Esophagus mucosa (tissue), 1 donor: Measurements from ENCODE around the gene PLA2G2C. TPM values are rescaled to one million over a fixed set of nuclear protein-coding genes. Genes with fewer than 3 reads are reported as not detected.

Source experiments
- ATAC-seq: fragments of 200-7000 bp; cut with Tn5 transposase; one replicate; pipeline ENCODE4 v1.9.1; 2020
- total RNA-seq: library from RNA; stranded (reverse); gene quantifications from one replicate; pipeline ENCODE4 v1.2.4, GENCODE V29; 2023
- donor health status: DM: yes; HTN: yes; CAD: no.

Gene PLA2G2C
- total RNA-seq, 1 donor from 2014 or later, result 0.48 TPM

DNA sequence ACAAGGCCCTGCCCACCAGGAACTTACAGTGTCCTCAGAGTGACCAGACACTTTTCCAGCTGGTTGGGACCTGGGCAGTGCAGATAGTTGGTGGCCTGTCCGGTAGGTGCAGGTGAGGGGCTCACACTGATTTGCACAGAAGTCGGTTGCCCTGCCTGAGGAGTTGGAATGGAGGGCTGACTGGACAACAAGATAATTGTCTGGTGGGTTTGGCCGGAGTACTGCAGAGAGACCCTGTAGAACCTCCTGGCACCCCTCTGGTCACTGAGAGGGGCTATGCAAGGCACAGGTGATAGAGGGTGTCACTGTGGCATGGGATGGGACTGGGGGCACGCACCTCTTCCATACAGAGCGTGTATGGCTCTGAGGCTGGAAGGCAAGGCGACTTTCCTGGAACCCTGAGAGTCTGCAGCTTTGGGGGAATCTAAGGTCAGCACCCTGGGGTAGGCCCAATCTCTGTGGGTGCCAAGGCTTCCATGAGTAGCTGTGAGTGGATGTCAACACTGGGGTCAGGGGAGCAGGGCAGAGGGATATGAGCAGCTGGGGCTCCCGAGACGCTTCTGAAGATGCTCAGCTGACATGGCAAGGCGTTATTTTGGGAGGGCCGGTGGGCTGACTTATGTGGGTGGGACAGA, 59.4 kb downstream of the PLA2G2C start:
- ATAC-seq, result no peak

DNA sequence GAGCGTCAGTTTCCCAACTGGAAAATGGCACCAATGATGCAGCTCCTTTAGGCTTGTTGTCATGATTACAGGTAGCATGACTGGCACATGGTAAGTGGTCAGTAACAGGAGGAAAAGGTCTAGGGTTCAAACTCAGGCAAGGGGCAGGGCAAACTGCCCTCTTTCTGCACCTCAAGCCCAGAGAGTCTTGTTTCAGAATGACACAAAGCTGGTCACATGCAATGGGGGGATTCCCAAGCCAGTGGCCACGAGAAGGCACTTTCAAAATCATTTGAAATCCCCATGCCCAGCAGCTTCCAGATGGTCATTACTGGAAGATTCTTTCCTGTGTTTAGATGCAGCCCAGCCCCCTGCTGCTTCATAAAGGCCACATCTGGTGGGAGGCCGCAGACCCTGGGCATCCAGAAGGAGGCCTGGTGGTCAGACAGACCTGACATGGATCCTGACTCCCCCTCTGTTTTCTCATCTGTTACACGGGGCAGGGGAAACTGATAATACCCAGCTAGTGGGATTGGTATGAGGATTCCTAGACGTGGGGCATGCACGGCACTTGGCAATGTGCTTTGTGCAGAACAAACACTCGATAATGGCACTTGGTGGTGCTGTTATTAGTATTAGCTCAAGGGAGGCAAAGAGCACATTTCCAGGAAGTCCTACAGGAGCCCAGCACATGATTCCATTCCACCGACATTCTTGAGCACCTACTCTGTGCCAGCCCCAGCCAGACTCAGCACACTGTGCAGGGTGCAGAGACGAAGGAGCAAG, 60.1 kb downstream of the PLA2G2C start:
- no peak for ATAC-seq

DNA sequence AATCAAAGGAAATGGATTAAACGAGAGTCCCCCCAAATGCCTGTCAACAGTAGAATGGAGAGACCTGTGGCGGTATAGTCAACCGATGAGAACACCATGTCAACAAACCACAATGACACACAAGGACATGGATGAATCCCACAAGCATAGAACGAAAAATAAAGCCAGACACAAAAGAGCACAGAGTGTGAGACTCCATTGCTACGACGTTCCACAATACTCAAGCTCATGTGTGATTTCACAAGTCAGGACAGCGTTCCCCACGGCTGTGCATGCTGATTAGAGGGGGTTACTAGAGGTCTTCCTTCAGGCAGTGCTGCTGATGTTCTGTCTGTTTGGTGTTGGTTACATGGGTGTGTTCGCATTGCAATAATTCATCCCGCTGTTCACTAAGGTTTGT, 61.2 kb downstream of the PLA2G2C start:
- peak; percentile 67 for ATAC-seq

DNA sequence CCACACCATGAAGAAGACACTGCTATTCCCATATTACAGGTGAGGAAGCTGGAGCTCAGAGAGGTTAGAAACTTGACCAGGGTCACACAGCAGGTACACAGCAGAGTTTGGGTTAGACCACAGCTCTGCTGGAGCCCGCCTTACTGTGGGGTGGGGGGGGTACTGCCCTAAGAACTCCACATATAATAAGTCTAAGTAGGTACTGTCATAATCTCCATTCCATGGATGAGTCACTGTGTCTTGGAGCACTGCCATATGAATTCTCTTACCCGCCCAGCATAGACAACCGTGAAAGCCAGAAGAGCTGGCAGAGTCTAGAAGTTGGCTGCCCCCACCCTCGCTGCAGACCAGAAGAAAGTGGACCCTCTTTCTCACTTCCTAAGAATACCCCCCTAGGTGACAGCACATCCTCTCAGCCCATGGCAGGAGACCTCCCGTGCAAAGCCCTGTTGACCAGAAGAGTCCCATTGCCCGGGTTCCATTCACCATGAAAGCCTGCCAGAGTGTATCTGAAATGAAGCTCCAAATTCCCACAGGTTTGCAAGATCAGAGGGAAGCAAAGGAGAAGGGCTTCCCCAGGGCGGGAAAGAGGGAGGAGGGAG, 61.8 kb downstream of the PLA2G2C start:
- peak; percentile 90 for ATAC-seq

DNA sequence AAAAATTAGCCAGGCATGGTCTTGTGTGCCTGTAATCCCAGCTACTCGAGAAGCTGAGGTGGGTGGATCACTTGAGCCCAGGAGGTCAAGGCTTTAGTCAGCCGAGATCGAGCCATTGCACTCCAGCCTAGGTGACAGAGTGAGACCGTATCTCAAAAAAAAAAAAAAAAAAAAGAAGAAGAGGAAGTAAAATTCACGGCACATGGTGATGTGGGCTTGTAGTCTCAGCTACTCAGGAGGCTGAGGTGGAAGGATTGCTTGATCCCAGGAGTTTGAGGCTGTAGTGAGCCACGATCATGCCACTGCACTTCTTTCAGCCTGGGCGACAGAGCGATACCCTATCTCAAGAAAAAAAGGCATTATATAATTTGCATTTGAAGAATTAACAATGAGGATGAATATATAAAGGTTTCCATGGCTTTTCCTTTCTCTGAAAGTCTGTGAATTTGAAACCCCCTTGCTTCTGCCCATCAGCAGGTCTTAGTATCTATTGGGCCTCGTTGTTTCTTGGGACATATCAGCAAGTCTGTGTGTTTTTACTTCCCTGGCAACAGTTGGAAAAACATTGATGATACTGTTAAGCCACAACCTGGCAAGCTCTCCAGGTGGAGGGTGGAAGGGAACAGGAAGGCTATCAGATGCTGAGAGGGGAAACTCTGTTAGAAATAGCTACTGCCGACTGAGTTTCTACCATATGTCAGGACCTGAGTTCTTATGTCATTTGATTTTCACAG, 62.4 kb downstream of the PLA2G2C start:
- ATAC-seq, result no peak

DNA sequence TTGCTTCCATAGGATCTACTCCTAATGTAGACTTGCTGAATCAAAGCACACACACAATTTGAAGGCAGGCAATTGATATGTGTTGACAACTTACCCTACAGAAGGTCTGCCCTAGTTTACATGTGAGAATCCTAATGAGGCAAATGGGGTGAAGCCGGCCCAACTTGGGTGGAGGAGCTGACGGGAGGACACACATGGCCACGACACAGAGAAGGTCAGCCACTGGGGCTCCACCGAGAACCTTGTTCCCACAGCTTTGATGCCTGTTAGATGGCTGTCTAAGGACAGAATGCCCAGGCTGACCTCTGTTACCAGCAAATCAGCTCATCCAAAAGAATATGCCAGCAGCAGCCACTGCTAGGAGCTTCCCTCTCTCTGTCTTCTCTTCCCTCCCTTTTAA, 65.5 kb downstream of the PLA2G2C start:
- no peak for ATAC-seq

DNA sequence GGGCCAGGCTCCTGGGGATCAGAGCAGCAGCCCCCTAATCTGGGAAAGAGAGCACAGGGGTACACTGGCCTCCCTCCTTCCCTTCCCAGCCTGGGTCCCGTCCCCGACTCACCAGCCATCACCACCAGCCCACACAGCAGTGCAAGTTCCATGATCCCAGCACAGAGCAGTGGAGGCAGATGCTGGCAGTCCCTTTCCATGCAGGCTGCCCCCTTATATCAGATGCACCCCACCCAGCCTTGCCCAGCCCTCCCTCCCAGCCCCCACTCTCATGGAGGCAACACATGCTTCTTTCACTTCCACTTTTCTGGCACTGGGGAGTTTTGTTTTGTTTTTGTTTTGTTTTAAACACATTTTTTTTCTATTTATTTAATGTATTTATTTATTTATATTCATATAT, 67.0 kb downstream of the PLA2G2C start, which contains the start of gene PLA2G2D:
PLA2G2D (minus strand) TSS at position 190 of the 400 bp plus-strand sequence; CDS start at position 152, 38 bp downstream.
- ATAC-seq, result peak; percentile 25

DNA sequence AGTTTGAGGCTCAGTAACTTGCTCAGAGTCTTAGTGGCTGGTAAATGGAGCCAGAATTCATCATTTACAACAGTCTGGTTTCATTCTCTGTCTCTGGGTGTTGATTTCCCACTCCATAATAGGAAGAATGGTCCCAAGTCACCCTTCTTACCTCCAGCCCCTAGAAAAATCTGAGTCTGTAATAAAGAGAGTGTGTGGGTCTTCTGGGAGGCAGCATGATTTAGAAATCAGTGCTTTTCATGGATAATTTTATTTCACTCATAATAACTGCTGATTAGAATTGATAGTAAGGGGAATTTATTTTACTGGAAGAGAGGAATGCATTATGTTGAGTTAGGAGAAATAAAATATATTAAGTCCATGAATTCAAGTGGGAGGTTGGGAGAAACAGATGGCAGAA, 69.1 kb downstream of the PLA2G2C start:
- no peak for ATAC-seq

DNA sequence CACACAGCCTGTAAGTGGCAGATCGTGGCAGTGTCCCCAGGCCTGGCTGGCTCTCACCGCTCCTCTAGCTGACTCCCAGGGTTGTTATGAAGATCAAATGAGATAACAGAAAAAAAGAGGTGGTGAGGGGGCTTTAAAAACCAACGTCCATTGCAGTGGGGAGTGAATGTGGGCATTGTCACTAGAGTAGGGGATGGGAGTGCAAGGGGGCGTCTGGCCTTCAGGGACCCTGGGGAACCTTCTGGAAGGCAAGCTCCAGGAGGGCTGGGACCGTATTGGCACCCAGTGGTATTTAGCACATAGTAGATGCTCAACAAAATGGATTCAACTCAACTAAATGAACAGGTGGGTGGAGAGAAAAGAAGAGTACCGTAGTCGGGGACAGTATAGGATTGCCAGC, 70.4 kb downstream of the PLA2G2C start:
- ATAC-seq, result no peak

DNA sequence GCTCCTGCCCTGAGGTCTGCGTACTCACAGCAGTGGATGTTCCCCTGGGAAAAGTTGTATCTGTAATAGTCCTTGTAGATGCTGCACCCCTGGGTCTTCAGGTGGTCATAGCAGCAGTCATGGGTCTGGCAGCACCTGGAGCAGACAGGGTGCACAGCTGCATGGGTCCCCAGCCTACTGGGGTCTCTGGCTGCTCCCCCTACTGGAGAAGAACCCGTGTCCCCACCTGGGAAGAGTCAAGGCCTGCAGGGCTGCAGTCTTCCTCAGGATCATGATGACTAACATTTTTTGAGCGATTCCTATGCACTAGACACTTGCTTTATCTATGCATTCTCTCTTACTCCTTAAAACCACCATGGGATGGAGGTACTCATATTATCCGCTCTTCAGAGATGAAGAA, 70.8 kb downstream of the PLA2G2C start:
- no peak for ATAC-seq

DNA sequence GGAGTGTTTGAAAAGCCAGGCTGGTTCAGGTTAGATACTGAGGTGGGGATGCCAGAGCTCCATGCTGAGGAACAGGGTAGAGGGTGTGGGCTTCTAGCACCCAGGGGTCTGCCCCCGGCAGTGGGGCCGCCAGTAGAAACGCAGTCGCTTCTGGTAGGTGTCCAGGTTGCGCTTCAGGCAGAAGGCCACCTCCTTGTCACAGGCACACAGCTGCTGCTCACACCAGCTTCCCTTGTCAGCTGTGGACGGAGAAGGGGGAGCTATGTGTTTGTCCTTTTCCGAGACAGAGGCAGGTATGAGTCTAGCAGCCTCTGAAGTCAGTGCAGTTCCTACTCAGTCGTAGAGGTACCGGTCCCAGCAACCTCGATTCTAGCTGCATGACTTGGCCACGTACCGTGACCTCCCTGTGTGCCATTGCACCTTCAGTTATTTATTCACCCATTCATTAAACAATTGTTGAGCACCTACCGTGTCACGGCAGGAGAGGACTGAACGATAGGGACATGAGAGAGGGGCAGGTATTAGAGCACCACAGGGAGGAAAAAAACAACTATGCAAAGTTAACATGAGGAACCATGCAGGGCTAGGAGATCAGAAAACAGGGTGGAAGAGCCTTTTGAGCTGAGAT, 72.2 kb downstream of the PLA2G2C start:
- ATAC-seq, result no peak

Other genes with a start within 250 kb of the PLA2G2C start
- gene PLA2G2A, start 206.9 kb downstream of the PLA2G2C start, total RNA-seq, result 10.9 TPM
- 0.52 TPM for gene PLA2G5, start 116.3 kb downstream of the PLA2G2C start, total RNA-seq
- 0.20 TPM for gene PLA2G2D, start 67.0 kb downstream of the PLA2G2C start, total RNA-seq
- gene PLA2G2F, start 47.2 kb downstream of the PLA2G2C start, total RNA-seq, result 0.04 TPM
- gene UBXN10, start 422 bp downstream of the PLA2G2C start, total RNA-seq, result 0.04 TPM
- not detected for gene VWA5B1, start 104.4 kb upstream of the PLA2G2C start, total RNA-seq